ENCODE measurements around the gene NDEL1. TPM values are rescaled to one million over a fixed set of nuclear protein-coding genes. Genes with fewer than 3 reads are reported as not detected.

The NDEL1 gene
- total and polyA plus RNA-seq, 9 of the 15 experiments (the other 6 are each of a cell fraction or from before 2014, with no cell fraction given), result 0.86 to 30.5 (median 22.7) TPM

DNA sequence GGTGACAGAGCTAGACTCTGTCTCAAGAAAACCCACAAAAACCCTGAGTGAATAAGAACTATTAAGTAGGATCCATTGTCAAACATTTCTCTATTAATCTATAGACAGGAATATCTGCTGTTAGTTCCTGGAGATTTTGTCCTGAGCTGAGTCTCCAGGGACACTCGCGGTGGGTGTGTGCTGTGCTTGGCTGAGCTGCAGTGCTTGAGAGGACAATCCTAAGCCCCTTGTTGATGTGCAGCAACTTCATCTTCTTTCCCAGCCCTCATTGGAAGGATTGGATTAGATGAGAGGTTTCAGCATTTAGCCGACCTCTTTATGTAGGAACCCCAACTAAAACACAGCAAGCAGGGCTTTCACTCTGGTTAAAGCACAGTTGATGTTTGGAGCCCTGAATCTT lies 33.3 kb downstream of the NDEL1 start:
- 89% methylated on average over 3 of the region's 3 CpGs for WGBS (ENCODE audit: insufficient coverage, low coverage, missing lambda C conversion rate)
- peaks cover 50% of the 10 kb centered on the region; the same call in 2 of the 3 replicates for H3K36me3 ChIP-seq (ENCODE audit: control insufficient read depth, insufficient read depth, low read length)
- peaks cover 0 to 3% of the 10 kb centered on the region in 2 experiments; a peak in 2 of 5 replicates for H3K4me1 ChIP-seq (replicated peaks in 1 of 2; ENCODE audit: control insufficient read depth in 2 of 2, insufficient read depth in 2 of 2, low read length in 2 of 2)
- H3K4me3 ChIP-seq, result no peak overlapping the region
- no peaks in the 10 kb centered on the region for H3K79me2 ChIP-seq (ENCODE audit: control insufficient read depth, insufficient read depth, low read length)
- no peak for DNase-seq (ENCODE audit: extremely low read depth in 1 of 4, low spot score in 3 of 4)
- ATAC-seq, result no peak
- no peak overlapping the region for H3K4me2 ChIP-seq (ENCODE audit: insufficient read depth, low read length)
- TF ChIP-seq, protein P1, sequence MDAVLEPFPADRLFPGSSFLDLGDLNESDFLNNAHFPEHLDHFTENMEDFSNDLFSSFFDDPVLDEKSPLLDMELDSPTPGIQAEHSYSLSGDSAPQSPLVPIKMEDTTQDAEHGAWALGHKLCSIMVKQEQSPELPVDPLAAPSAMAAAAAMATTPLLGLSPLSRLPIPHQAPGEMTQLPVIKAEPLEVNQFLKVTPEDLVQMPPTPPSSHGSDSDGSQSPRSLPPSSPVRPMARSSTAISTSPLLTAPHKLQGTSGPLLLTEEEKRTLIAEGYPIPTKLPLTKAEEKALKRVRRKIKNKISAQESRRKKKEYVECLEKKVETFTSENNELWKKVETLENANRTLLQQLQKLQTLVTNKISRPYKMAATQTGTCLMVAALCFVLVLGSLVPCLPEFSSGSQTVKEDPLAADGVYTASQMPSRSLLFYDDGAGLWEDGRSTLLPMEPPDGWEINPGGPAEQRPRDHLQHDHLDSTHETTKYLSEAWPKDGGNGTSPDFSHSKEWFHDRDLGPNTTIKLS (IDR thresholded peaks at IDR 0.05; ENCODE audit: borderline replicate concordance, low read depth), result no peak
- TF ChIP-seq RBBP5 (IDR thresholded peaks at IDR 0.05; ENCODE audit: borderline replicate concordance, insufficient read depth, low read length, poor library complexity, severe bottlenecking), result no peak
- TF ChIP-seq, protein P2, sequence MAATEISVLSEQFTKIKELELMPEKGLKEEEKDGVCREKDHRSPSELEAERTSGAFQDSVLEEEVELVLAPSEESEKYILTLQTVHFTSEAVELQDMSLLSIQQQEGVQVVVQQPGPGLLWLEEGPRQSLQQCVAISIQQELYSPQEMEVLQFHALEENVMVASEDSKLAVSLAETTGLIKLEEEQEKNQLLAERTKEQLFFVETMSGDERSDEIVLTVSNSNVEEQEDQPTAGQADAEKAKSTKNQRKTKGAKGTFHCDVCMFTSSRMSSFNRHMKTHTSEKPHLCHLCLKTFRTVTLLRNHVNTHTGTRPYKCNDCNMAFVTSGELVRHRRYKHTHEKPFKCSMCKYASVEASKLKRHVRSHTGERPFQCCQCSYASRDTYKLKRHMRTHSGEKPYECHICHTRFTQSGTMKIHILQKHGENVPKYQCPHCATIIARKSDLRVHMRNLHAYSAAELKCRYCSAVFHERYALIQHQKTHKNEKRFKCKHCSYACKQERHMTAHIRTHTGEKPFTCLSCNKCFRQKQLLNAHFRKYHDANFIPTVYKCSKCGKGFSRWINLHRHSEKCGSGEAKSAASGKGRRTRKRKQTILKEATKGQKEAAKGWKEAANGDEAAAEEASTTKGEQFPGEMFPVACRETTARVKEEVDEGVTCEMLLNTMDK (IDR thresholded peaks at IDR 0.05; ENCODE audit: borderline replicate concordance, insufficient read depth, low read depth, low read length, poor library complexity, severe bottlenecking), result no peak
- TF ChIP-seq, protein P3, sequence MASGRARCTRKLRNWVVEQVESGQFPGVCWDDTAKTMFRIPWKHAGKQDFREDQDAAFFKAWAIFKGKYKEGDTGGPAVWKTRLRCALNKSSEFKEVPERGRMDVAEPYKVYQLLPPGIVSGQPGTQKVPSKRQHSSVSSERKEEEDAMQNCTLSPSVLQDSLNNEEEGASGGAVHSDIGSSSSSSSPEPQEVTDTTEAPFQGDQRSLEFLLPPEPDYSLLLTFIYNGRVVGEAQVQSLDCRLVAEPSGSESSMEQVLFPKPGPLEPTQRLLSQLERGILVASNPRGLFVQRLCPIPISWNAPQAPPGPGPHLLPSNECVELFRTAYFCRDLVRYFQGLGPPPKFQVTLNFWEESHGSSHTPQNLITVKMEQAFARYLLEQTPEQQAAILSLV (tag; IDR thresholded peaks at IDR 0.05), result no peak
- no peak for TF ChIP-seq RBM34 (IDR thresholded peaks at IDR 0.05; ENCODE audit: borderline replicate concordance, insufficient read depth, low read length)
- no peak for TF ChIP-seq ZFP30 (CRISPR knock-in tag; IDR thresholded peaks at IDR 0.05; ENCODE audit: borderline replicate concordance)
- TF ChIP-seq ZNF408 (CRISPR knock-in tag; IDR thresholded peaks at IDR 0.05; ENCODE audit: low read depth), result no peak
- no peak for TF ChIP-seq TCF7L2 (IDR thresholded peaks at IDR 0.05; ENCODE audit: low read depth, low read length)
- no peak for TF ChIP-seq ZNF696 (CRISPR knock-in tag; conservative IDR thresholded peaks at IDR 0.05)
- TF ChIP-seq YBX1 (IDR thresholded peaks at IDR 0.05), result no peak
- TF ChIP-seq CBX1 (IDR thresholded peaks at IDR 0.05; ENCODE audit: low read depth), result no peak
- H2AFZ ChIP-seq (ENCODE audit: low read depth, low read length), result no peak overlapping the region
- in situ Hi-C loops (cut with MboI) (no loop called here), intact Hi-C loops (cut with micrococcal nuclease) (no loop called here)
- no peaks in the 10 kb centered on the region for H3K27me3 ChIP-seq (ENCODE audit: control insufficient read depth in 2 of 2, insufficient read depth in 2 of 2, low read length in 2 of 2)
- H4K20me1 ChIP-seq (replicated peaks; ENCODE audit: control insufficient read depth, insufficient read depth, low read length), result no peaks in the 10 kb centered on the region
- POLR2A ChIA-PET, result interaction anchor here (1.0 kb wide), 1 partner anchor 27 kb away, joined by 3 read pairs; no protein-coding TSS in a partner anchor
- no peak overlapping the region for H3K9ac ChIP-seq (ENCODE audit: insufficient read depth in 1 of 2, low read depth in 2 of 2, low read length in 2 of 2)
- H3K9me1 ChIP-seq (ENCODE audit: control insufficient read depth, insufficient read depth, low read length), result no peaks in the 10 kb centered on the region
- no TSS peak for BruUV-seq (replicated peaks)
- no peaks in the 10 kb centered on the region for H3K9me3 ChIP-seq (replicated peaks; ENCODE audit: control insufficient read depth, insufficient read depth, low read depth, low read length)
- H3K27ac ChIP-seq (ENCODE audit: extremely low read depth, low read depth, low read length), result no peak overlapping the region
- FAIRE-seq, result no peak
- CTCF ChIA-PET (ENCODE audit: low intra/inter-chr PET ratio), result no interaction called here

Measured in K562 (cell line).